Measurements from ENCODE around the gene HRG. TPM values are rescaled to one million over a fixed set of nuclear protein-coding genes. Genes with fewer than 3 reads are reported as not detected.
"Not testable (repeated sequence)": the region's sequence is repeated elsewhere in the genome, so short reads cannot be mapped to it uniquely, and the experiment has no call there.

HRG gene
- total and polyA plus RNA-seq, 8 donors = not detected

- H3K9me3 ChIP-seq = peaks cover 0 to 13% (median 9%) of the 10 kb centered on the region in 4 donors
- H3K27ac ChIP-seq = no peak overlapping the region
- H3K27me3 ChIP-seq = peaks cover 0 to 7% (median 5%) of the 10 kb centered on the region in 3 donors
- no peak for DNase-seq
- no peaks in the 10 kb centered on the region for H3K4me1 ChIP-seq
- no peaks in the 10 kb centered on the region for H3K36me3 ChIP-seq
- intact Hi-C loops (cut with DNase I; ENCODE audit: low total_unique reads) = no loop called here
- TF ChIP-seq CTCF (IDR thresholded peaks at IDR 0.05) (no peak), EP300 (IDR thresholded peaks at IDR 0.05) (no peak), POLR2AphosphoS5 (IDR thresholded peaks at IDR 0.05) (no peak), POLR2A (IDR thresholded peaks at IDR 0.05) (no peak)
- 88 to 100% (median 97%) methylated on average over 1 of the region's 1 CpG for WGBS, 5 donors
- H3K4me3 ChIP-seq = no peak overlapping the region
Observed at GRCh38 chr3:186680869-186681268, 15.1 kb downstream of the HRG start.

GRCh38 chr3:186682812-186683211, 17.0 kb downstream of the HRG start:
- no peak for DNase-seq
- WGBS, 5 donors = 38 to 53% (median 46%) methylated on average over 3 of the region's 3 CpGs

GRCh38 chr3:186683979-186684378, 18.2 kb downstream of the HRG start:
- TF ChIP-seq POLR2A (IDR thresholded peaks at IDR 0.05) = no peak
- no peak for TF ChIP-seq EP300 (IDR thresholded peaks at IDR 0.05)
- no peak for TF ChIP-seq CTCF (IDR thresholded peaks at IDR 0.05)
- no peak for TF ChIP-seq POLR2AphosphoS5 (IDR thresholded peaks at IDR 0.05)
- DNase-seq = no peak
- Histone ChIP-seq H3K27me3 (peaks cover 0 to 9% (median 0%) of the 10 kb centered on the region in 3 donors), H3K4me1 (no peaks in the 10 kb centered on the region), H3K4me3 (no peak overlapping the region), H3K9me3 (peaks cover 0 to 14% (median 11%) of the 10 kb centered on the region in 4 donors), H3K36me3 (no peaks in the 10 kb centered on the region), H3K27ac (no peak overlapping the region)
- intact Hi-C loops (cut with DNase I; ENCODE audit: low total_unique reads) = no loop called here
- WGBS, 5 donors = 68 to 80% (median 76%) methylated on average over 3 of the region's 3 CpGs

More at GRCh38 chr3:186682812-186683211, 17.0 kb downstream of the HRG start:
- Histone ChIP-seq H3K27ac (no peak overlapping the region), H3K4me3 (no peak overlapping the region), H3K9me3 (peaks cover 0 to 14% (median 11%) of the 10 kb centered on the region in 4 donors), H3K36me3 (no peaks in the 10 kb centered on the region), H3K27me3 (peaks cover 0 to 9% (median 0%) of the 10 kb centered on the region in 3 donors), H3K4me1 (no peaks in the 10 kb centered on the region)
- TF ChIP-seq EP300 (IDR thresholded peaks at IDR 0.05) = no peak
- TF ChIP-seq POLR2AphosphoS5 (IDR thresholded peaks at IDR 0.05) = no peak
- no peak for TF ChIP-seq CTCF (IDR thresholded peaks at IDR 0.05)
- TF ChIP-seq POLR2A (IDR thresholded peaks at IDR 0.05) = no peak
- intact Hi-C loops (cut with DNase I; ENCODE audit: low total_unique reads) = no loop called here

GRCh38 chr3:186686475-186686874, 20.7 kb downstream of the HRG start:
- H3K36me3 ChIP-seq; H3K27ac ChIP-seq; intact Hi-C loops (cut with DNase I; ENCODE audit: low total_unique reads); H3K4me1 ChIP-seq; H3K4me3 ChIP-seq; DNase-seq: not testable (repeated sequence)
- WGBS, 5 donors = 73 to 85% (median 77%) methylated on average over 2 of the region's 2 CpGs
- Histone ChIP-seq H3K9me3 (peaks cover 0 to 14% (median 11%) of the 10 kb centered on the region in 4 donors), H3K27me3 (peaks cover 0 to 11% (median 0%) of the 10 kb centered on the region in 3 donors)

GRCh38 chr3:186687120-186687651, 21.4 kb downstream of the HRG start:
- H3K36me3 ChIP-seq = no peaks in the 10 kb centered on the region
- peaks cover 0 to 18% (median 0%) of the 10 kb centered on the region in 3 donors for H3K27me3 ChIP-seq
- intact Hi-C loops (cut with DNase I; ENCODE audit: low total_unique reads) = no loop called here
- H3K27ac ChIP-seq = no peak overlapping the region
- TF ChIP-seq POLR2AphosphoS5 (IDR thresholded peaks at IDR 0.05) = no peak
- no peak for TF ChIP-seq EP300 (IDR thresholded peaks at IDR 0.05)
- no peak for TF ChIP-seq POLR2A (IDR thresholded peaks at IDR 0.05)
- no peak for TF ChIP-seq CTCF (IDR thresholded peaks at IDR 0.05)
- DNase-seq = peak in 1 of 2 donors; percentile 10
- H3K4me1 ChIP-seq = no peaks in the 10 kb centered on the region
- H3K9me3 ChIP-seq = peaks cover 0 to 14% (median 11%) of the 10 kb centered on the region in 4 donors
- H3K4me3 ChIP-seq = no peak overlapping the region
- 48 to 65% (median 59%) methylated on average over 12 of the region's 12 CpGs for WGBS, 5 donors

GRCh38 chr3:186690304-186690703, 24.5 kb downstream of the HRG start:
- H3K4me1 ChIP-seq; intact Hi-C loops (cut with DNase I; ENCODE audit: low total_unique reads); DNase-seq; H3K9me3 ChIP-seq; H3K36me3 ChIP-seq; H3K27ac ChIP-seq; H3K4me3 ChIP-seq: not testable (repeated sequence)
- 72 to 94% (median 91%) methylated on average over 1 of the region's 1 CpG for WGBS, 5 donors
- peaks cover 0 to 17% (median 0%) of the 10 kb centered on the region in 3 donors for H3K27me3 ChIP-seq
